ENCODE results near the gene ZNHIT2.

Gene ZNHIT2

GRCh38 chr11:65069217-65069616 lies 48.3 kb downstream of the ZNHIT2 start:
- Histone ChIP-seq H3K4me2 (ENCODE audit: insufficient read depth, low read length) (no peak overlapping the region), H3K79me2 (ENCODE audit: insufficient read depth, low read length) (no peaks in the 10 kb centered on the region), H3K27ac (ENCODE audit: low read length) (no peak overlapping the region), H3K36me3 (ENCODE audit: insufficient read depth, low read length) (no peaks in the 10 kb centered on the region), H3K27me3 (ENCODE audit: insufficient read depth, low read length, poor library complexity) (no peaks in the 10 kb centered on the region), H2AFZ (ENCODE audit: low read depth, low read length) (no peak overlapping the region), H3K4me3 (ENCODE audit: low read depth in 1 of 2, low read length in 2 of 2) (no peak overlapping the region), H3K9me3 (ENCODE audit: insufficient read depth, low read length, severe bottlenecking) (no peaks in the 10 kb centered on the region), H4K20me1 (ENCODE audit: insufficient read depth, low read length) (no peaks in the 10 kb centered on the region), H3K4me1 (ENCODE audit: insufficient read depth, low read length) (no peaks in the 10 kb centered on the region), H3K9ac (ENCODE audit: low read depth, low read length) (no peak overlapping the region)
- no peak for ATAC-seq (ENCODE audit: insufficient read depth, low read depth)
- TF ChIP-seq CTCF (IDR thresholded peaks at IDR 0.05; ENCODE audit: borderline replicate concordance, extremely low read depth, low read length, poor library complexity, severe bottlenecking) = no peak
- DNase-seq = no peak

- H4K20me1 ChIP-seq (ENCODE audit: insufficient read depth, low read length) = no peaks in the 10 kb centered on the region
- no peak for ATAC-seq (ENCODE audit: insufficient read depth, low read depth)
- no peak overlapping the region for H3K27ac ChIP-seq (ENCODE audit: low read length)
These were observed 50.1 kb downstream of the ZNHIT2 start for GRCh38 chr11:65067446-65067845.

GRCh38 chr11:65066805-65067291 lies 50.7 kb downstream of the ZNHIT2 start:
- H3K4me2 ChIP-seq (ENCODE audit: insufficient read depth, low read length) = no peak overlapping the region
- ATAC-seq (ENCODE audit: insufficient read depth, low read depth) = no peak
- no peak overlapping the region for H2AFZ ChIP-seq (ENCODE audit: low read depth, low read length)
- TF ChIP-seq EZH2 (IDR thresholded peaks at IDR 0.05; ENCODE audit: borderline replicate concordance, low read depth, low read length, severe bottlenecking) = no peak
- no peak for TF ChIP-seq CTCF (IDR thresholded peaks at IDR 0.05; ENCODE audit: borderline replicate concordance, extremely low read depth, low read length, poor library complexity, severe bottlenecking)
- H3K4me3 ChIP-seq (ENCODE audit: low read depth in 1 of 2, low read length in 2 of 2) = no peak overlapping the region
- no peaks in the 10 kb centered on the region for H3K4me1 ChIP-seq (ENCODE audit: insufficient read depth, low read length)
- H3K36me3 ChIP-seq (ENCODE audit: insufficient read depth, low read length) = no peaks in the 10 kb centered on the region
- DNase-seq = no peak
- H3K27ac ChIP-seq (ENCODE audit: low read length) = no peak overlapping the region
- no peaks in the 10 kb centered on the region for H4K20me1 ChIP-seq (ENCODE audit: insufficient read depth, low read length)
- no peak overlapping the region for H3K9ac ChIP-seq (ENCODE audit: low read depth, low read length)
- no peaks in the 10 kb centered on the region for H3K9me3 ChIP-seq (ENCODE audit: insufficient read depth, low read length, severe bottlenecking)
- no peaks in the 10 kb centered on the region for H3K27me3 ChIP-seq (ENCODE audit: insufficient read depth, low read length, poor library complexity)
- H3K79me2 ChIP-seq (ENCODE audit: insufficient read depth, low read length) = no peaks in the 10 kb centered on the region

More at GRCh38 chr11:65067446-65067845, 50.1 kb downstream of the ZNHIT2 start:
- Histone ChIP-seq H3K27me3 (ENCODE audit: insufficient read depth, low read length, poor library complexity) (no peaks in the 10 kb centered on the region), H3K4me3 (ENCODE audit: low read depth in 1 of 2, low read length in 2 of 2) (no peak overlapping the region), H3K79me2 (ENCODE audit: insufficient read depth, low read length) (no peaks in the 10 kb centered on the region), H3K4me2 (ENCODE audit: insufficient read depth, low read length) (no peak overlapping the region), H3K4me1 (ENCODE audit: insufficient read depth, low read length) (no peaks in the 10 kb centered on the region), H2AFZ (ENCODE audit: low read depth, low read length) (no peak overlapping the region), H3K9me3 (ENCODE audit: insufficient read depth, low read length, severe bottlenecking) (no peaks in the 10 kb centered on the region), H3K36me3 (ENCODE audit: insufficient read depth, low read length) (no peaks in the 10 kb centered on the region), H3K9ac (ENCODE audit: low read depth, low read length) (no peak overlapping the region)
- no peak for TF ChIP-seq CTCF (IDR thresholded peaks at IDR 0.05; ENCODE audit: borderline replicate concordance, extremely low read depth, low read length, poor library complexity, severe bottlenecking)
- DNase-seq = no peak

Measured in DND-41 (cell line).